ENCODE data around the gene NUP153. TPM values are rescaled to one million over a fixed set of nuclear protein-coding genes. Genes with fewer than 3 reads are reported as not detected.
"Not testable (repeated sequence)": the region's sequence is repeated elsewhere in the genome, so short reads cannot be mapped to it uniquely, and the experiment has no call there.

Gene NUP153
- total RNA-seq, 1 experiment from 2014 or later = 37.8 TPM

DNA sequence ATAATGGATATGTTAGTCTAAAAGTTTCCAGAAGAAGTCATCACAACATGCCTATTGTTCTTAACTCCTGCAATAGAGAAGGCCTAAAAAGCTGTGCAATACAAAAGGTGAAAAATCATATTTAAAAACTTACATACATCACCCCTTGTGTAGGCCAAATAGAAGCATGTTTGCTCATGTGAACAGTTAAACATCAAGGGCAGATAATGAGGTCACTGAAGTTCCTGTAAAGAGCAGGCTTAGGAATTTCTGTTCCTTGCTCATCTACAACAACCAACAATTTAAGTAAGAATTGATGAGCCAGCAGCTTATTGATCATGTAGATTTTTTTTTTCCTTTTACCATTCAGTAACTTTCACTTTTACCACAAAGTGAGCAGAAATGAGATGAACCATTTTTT is 7.5 kb upstream of the NUP153 start:
- no peak for DNase-seq (ENCODE audit: low spot score)

GRCh38 chr6:17712576-17712975 is 5.9 kb upstream of the NUP153 start:
- DNase-seq (ENCODE audit: low spot score) = no peak

DNA sequence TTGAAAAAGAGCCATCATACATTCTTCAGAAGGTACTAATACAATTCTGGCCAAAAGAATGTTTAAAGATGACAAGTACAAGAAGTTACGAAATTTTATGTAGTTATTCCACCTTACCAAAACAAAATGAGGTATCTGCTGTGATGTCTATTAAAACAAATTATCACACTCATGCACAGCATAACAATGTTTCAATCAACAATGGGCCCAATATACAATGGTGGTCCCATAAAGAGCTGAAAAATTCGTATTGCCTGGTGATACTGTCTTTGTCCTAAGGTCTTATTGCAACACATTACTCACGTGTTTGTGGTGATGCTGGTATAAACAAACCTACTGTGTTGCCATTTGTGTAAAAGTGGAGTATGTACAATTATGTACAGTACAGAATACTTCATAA is 3.6 kb upstream of the NUP153 start:
- DNase-seq (ENCODE audit: low spot score) = peak; percentile 68

DNA sequence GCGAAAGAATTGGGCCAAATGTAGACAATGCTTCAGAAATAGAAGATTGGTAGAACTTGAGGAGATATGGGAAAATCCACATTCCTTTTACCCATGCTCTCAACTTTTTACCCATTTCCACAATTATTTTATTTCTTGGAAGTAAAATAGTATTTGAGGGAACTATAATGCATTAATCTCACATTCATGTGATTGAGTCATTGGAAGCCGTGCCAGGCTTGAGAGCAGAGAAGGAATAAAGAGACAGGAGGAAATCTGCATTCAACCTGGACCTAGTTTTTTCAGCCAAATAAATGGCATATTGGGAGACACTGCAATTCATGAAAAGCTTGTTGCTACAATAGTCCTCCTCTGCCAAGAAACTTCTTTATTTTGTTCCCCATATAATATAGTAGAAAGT is 2.8 kb upstream of the NUP153 start:
- no peak for DNase-seq (ENCODE audit: low spot score)

- not testable (repeated sequence) for DNase-seq (ENCODE audit: low spot score)
These were observed 1.3 kb upstream of the NUP153 start for GRCh38 chr6:17708035-17708434.

DNA sequence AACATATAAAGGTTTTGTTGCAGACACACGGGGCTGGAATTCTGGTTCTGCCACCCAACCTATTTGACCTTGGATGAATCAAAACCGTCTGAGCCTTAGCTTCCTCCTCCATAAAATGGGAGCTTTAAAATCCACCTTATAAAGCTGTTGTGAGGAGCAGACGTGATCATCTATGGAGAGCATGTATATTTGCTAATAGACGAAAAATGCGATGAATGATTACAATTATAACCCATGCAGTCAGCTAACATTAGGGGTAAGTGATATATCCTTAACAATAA is 586 bp upstream of the NUP153 start:
- DNase-seq (ENCODE audit: low spot score) = no peak

GRCh38 chr6:17705778-17706579 is 746 bp downstream of the NUP153 start:
- DNase-seq (ENCODE audit: low spot score) = peak; percentile 48

DNA sequence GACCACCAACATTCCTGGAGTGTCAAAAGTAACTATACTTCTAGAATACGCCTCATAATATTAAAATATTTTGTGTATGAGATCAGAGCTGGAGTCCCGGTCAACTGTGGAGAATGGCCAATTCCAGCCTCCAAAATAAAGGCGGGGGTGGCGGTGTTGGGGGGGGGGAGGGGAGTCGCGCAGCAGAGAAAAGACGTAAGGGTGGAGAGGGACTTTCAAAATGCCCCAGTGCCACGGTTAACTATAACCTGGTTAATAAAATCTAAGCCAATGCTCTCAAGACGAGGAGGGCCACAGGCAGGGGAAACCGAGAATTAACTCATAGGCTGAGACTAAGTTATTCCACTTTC is 1.3 kb downstream of the NUP153 start:
- DNase-seq (ENCODE audit: low spot score) = peak; percentile 38

DNA sequence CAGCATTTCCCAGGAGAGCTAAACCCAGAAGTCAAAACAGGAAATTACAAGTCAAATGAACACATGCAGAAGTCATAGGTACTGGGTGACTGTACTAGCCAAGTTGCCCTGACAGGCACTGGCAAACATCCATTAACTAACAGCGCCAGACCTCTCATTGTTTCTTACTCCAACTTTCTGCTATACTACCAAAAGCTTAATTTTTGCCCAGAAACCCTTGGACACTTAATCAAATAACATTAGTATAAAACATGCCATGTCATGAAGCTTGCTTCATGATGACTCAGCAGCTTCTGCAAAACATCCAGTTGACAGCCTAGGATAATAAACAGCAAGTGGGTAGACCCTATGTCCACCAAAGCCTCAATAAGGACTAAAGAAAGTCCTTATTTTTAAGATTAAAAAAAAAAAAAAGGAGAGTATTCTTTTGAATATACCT is 3.5 kb downstream of the NUP153 start:
- DNase-seq (ENCODE audit: low spot score) = peak; percentile 66

- DNase-seq (ENCODE audit: low spot score) = no peak
These were observed 6.0 kb downstream of the NUP153 start for GRCh38 chr6:17700421-17701416.

DNA sequence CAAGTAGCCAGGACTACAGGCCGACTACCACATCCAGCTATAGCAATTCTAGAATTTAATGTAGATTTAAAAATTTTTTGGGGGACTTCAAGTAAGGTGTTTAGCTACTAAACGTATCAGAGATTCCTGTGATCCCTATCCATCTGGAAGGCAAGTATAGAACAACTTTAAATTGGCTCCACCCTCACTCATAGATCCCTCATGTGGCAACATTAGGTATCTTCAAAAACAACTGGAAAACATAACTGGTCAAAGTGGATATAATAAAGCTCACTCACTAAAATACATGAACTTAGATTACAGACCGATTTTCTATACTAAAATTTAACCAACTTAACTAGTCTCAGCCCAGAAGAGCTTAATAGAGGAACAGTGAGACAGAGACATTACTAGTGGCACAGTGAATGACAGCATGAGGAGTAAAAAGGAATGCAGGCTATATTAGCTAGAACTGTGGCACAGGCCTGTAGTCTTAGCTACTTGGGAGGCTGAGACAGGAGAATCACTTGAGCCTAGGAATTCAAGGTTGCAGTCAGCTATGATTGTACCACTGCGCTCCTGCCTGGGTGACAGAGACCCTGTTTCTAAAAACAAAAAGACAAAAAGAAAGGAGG is 14.7 kb downstream of the NUP153 start:
- no peak for DNase-seq (ENCODE audit: low spot score)

- DNase-seq (ENCODE audit: low spot score) = no peak
These were observed 18.2 kb downstream of the NUP153 start for GRCh38 chr6:17688481-17688880.

DNA sequence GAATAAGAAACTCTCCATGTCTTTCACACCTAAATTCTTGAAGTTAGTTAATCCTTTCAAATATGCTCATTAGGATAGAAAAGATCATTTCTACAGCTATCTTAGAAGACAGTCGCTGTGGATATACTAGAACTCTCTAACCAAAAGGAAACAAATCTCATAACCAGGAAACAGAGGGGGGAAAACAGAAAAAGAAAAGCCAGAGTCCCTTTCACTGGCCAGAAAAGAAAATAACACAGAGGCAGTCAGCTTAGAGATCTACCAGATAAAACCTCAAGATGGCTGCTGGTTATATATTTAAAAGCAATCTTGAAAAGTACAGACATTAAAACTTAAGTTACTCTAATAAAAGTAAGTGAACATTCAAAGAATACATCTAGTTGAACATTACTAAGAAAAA is 19.6 kb downstream of the NUP153 start:
- no peak for DNase-seq (ENCODE audit: low spot score)

- no peak for DNase-seq (ENCODE audit: low spot score)
These were observed 22.6 kb downstream of the NUP153 start for GRCh38 chr6:17684134-17684533.

GRCh38 chr6:17683428-17683827 is 23.3 kb downstream of the NUP153 start:
- no peak for DNase-seq (ENCODE audit: low spot score)

DNA sequence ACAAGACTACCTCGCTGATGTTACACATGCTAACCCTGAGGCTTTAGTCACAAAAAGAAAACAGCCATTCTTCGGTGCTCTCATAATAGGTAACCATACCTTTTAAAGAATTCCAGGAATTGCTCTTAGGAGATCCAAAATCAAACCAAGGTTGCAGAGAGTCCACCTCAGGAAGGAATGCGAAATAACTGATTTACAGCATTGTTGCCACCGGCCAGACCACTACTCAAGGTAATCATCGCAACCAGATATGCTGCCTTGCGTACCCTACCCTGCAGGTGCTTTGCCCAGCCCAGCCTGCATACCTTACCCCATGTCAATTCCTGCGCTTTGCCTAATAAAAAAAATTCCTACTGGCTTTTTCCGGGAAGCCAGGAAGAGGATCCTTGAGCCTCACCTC is 27.0 kb downstream of the NUP153 start:
- DNase-seq (ENCODE audit: low spot score) = no peak

- no peak for DNase-seq (ENCODE audit: low spot score)
These were observed 29.1 kb downstream of the NUP153 start for GRCh38 chr6:17677602-17678001.

GRCh38 chr6:17673543-17674254 is 33.0 kb downstream of the NUP153 start:
- no peak for DNase-seq (ENCODE audit: low spot score)

DNA sequence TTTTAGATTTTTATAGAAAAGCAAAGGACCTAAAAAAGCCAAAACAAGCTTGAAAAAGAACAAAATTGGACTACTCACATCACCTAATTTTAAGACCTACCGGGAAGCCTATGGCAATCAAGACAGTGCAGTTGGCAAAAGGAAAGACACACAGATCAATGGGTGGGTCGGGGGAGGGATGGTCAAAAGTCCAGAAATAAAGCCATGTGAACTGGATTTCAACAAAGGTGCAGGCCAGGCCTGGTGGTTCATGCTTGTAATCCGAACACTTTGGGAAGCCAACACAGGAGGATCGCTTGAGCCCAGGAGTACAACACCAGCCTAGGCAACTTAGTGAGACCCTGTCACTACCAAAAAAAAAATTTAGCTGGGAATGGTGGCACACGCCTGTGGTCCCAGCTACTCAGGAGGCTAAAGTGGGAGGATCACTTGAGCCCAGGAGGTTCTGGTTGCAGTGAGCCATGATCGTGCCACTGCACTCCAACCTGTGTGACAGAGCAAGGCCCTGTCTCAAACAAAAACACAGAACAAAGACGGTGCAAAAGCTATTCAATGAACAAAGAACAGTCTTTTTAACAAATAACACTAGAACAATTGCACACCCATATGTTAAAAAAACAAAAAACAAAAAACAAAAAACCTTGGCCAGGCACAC is 34.5 kb downstream of the NUP153 start:
- no peak for DNase-seq (ENCODE audit: low spot score)

- DNase-seq (ENCODE audit: low spot score) = no peak
These were observed 40.1 kb downstream of the NUP153 start for GRCh38 chr6:17666646-17667045.

DNA sequence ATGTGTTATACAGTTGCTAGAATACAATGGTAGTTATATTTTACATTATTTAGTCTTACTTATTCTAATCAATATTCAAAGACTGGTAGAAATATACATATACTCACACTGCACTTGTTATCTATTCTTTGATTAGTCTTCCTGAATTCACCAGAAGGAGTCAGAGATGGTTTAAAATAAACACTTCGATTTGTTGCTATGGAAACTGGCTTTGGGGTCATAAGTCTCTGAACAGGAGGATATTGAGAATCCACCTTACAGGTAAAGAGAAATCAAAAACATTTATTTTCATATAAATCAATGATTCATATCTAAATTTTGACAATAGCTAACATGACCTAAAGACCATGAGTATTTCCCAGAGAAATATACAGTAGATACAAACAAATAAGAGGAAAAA is 41.6 kb downstream of the NUP153 start:
- DNase-seq (ENCODE audit: low spot score) = no peak
